MV-4-11 (cell line): ENCODE data around the gene OTOF.

ENCODE experiments used
- DNase-seq: peaks from one replicate; lab custom pipeline; 2025; lab: John Stamatoyannopoulos, UW

Gene OTOF

GRCh38 chr2:26465266-26465925, 12.5 kb downstream of the OTOF start:
- DNase-seq = no peak

DNA sequence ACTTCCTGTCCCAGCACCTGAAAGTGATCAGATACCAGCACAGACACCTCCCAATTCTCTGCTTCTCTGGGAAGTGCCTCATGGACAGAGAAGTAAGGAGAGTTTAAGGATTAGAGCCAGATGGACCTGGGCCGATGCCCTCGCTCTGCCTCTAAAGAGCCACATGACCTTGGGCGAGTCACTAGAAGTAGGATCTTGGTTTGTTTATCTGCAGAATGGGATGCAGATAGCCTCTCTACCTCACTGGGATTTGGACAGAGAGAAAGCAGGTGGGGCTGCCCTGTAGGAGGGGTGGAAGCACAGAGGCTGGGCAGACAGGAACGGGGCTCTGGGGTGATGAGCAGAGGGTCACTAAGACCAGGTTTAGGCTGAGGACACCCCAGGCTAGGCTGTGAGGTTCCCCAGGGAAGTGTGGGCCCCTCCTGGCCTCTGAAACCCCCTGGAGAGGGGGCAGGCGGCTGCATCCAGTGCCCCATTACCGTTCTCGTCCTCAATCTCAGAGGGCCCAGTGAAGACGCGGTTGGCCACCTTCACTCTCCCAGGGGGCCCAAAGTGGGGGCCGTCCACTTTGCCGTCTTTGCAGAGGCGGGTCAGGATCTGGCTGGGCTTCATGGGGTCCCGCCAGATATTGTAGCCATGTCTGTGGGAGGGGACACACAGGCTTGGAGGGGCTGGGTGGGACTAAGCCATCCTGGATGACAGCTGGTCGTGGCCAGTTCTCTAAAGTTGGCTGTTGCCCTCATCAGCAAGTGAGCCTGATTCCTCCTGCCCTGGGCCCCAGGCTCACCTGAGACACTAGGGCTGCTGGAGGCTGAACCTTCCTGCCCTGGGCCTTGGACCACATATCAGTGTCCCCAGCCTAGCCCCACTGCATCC, 13.3 kb downstream of the OTOF start:
- no peak for DNase-seq

GRCh38 chr2:26463244-26464192, 14.4 kb downstream of the OTOF start:
- DNase-seq = no peak

DNA sequence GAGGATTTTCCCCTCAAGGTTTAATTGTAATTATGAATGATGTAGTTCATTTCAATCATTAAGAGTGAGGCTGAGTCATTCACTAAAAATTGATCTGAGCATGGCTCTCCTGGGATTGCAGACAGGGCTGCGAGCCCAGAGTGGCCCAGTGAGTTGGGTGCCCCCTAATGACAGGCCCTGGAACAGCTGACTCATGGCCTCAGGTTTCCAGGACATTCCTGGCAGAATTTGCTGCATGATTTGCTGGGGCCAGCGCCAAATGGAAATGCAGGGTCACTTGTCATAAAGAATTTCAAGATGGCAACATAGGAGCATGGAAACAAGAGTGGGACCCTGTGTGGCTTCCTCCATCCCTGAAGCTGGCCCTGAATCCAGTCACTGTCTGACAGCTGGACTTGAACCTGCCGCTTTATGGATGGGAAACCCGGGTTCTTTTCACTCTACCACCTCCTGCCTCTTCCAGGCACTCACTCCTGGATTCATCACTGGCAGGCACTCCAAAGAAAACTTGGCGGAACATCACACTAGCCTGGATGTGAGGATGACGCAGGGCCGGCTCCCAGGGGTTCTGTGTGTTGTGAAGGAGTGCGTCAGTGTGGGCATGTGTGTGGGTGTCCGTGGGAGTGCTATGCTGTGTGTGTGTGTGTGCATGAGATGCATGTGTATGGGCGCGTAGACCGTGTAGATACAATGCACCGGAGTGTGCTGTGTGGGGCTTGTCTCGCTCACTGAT, 15.2 kb downstream of the OTOF start:
- peak; percentile 23 for DNase-seq

DNA sequence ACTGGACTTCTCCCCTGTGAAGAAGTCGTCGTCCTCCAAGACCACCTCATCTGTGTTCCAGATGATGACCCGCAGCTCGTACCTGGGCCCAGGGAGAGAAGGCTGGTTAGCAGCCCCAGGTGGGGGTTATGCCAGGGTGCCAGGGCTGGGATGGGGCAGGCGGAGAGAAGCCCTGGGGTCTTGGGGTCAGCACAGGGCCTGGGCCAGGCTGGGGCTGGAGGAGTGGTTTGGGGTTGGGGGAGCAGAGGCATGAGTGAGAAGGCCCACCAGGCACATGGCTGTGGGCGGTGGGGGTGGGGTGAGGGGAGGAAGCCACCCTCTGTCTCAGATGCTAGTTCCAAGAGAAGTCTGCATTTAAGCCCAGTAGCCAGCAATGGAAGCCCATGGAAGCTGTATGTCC, 15.8 kb downstream of the OTOF start:
- DNase-seq = no peak

- DNase-seq = no peak
These were observed 16.3 kb downstream of the OTOF start for GRCh38 chr2:26461601-26462023.

DNA sequence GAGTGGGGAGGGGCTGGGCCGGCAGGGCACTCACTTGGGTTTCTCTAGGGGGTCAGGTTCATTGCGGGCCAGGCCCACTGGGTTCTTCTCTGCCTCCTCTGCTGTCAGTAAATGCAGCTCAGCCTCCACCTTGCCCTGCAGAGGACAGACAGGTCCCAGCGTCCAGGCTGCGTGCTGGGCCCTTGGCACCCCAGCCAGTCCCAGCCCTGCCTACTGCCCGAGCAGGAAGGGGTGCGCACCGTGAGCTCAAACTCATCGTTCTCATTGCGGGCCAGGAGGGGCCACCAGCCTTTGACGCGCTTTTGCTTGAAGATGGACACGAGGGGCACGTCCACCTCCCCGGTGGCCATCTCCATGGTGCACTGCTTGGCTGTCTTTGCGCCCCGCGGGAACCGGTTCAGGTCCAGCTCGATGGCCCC, 17.3 kb downstream of the OTOF start:
- no peak for DNase-seq

- DNase-seq = no peak
These were observed 17.8 kb downstream of the OTOF start for GRCh38 chr2:26459991-26460612.

DNA sequence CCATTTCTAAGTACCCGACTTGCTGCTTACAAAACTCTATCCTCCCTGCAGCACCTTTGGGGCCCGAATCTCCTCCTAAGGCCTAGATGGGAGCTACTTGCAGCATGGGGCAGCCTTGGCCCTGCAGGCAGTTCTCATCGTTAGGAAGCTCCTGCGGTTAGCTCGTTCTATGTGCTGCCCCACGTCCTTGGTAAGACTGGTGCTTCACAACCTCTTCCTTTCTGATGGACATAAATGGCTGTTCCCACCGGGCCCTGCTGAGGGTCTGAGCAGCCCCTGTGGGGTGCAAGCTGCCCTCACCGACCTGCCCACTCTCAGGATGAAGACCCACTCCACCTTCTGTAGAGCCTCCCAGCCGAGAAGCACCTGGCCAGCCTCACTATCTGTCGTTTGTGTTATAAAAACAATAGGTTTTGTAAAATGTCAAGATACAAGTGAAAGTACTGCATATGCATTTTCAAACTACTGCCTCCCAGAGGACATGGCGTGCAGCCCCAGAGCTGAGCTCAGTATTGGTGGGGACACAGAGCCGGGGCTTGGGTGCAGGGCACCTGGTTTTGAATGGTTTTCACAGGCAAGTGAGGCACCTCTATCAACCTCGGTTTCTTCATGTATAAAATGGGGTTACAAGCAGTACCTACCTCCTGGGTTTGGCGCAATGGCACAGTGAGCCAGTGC, 19.4 kb downstream of the OTOF start:
- no peak for DNase-seq

DNA sequence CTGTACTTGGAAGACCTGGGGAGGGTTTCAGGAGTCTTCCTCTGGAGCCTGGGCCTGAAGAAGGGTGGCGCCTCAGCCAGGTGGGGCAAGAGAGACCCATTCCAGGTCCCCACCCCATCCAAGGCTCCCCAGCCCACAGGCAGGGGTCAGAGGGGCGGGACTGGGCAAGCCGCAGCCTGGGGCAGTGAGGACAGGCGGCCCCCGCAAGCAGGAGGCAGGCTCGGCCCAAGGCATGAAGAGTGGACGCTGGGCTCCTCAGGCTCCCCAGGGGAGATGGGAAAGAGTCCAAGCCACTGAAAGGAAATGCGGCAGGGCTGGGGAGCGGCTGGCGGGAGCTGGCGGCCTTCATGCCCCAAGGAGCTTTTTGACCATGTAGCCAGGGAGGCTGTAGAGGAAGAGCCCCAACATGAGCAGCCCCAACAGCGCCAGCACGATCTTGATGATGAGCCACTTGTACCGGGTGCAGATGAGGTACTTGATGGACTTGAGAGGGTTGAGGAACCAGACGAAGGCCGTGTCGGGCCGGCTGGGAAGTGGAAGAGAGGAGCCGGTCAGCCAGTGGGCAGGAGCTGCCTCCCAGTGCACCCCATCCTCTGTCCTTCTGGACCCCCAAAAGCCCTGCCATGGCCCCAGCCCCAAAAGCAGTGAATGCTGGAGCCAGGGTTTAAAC, 20.1 kb downstream of the OTOF start:
- no peak for DNase-seq

GRCh38 chr2:26457251-26457666, 20.7 kb downstream of the OTOF start:
- no peak for DNase-seq

DNA sequence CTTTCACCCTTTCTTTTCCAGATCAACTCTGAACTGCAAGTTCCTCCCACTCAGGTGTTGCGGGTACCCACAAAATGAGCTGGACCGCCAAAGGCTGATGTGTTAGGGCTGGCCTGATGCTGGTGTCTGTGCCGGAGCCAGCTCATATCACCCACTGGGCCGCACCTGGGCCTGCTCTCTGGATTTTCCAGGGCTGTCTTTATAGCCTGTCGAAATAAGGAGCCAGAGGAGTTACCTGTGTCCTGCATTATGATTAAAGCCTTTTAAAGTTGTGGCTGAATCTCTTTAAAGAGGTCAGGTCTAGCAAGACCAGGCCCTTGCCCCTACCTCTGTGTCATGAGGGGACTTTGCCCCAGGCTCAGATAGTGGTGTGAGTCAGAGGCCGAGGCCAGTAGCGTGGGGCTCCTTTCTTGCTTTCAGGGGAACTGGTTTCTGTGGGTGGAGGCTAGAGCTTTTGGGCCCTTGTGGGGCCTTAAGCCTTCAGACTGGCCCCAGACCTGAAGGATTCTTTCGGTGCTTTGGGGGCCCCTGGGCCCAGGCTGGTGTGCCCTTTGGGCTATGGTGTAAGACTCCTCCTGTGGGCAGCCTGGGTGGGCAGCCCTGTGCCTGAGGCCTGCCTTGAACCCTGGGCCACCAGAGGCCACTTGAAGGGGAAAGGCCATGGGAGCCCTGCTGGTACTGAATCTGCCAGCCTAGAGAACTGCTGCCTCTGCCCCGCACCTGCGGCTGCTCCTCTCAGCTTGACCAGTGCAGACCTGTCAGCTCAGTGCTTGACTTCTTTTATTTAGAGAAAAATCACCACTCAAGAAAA, 21.3 kb downstream of the OTOF start:
- peak; percentile 33 for DNase-seq

DNA sequence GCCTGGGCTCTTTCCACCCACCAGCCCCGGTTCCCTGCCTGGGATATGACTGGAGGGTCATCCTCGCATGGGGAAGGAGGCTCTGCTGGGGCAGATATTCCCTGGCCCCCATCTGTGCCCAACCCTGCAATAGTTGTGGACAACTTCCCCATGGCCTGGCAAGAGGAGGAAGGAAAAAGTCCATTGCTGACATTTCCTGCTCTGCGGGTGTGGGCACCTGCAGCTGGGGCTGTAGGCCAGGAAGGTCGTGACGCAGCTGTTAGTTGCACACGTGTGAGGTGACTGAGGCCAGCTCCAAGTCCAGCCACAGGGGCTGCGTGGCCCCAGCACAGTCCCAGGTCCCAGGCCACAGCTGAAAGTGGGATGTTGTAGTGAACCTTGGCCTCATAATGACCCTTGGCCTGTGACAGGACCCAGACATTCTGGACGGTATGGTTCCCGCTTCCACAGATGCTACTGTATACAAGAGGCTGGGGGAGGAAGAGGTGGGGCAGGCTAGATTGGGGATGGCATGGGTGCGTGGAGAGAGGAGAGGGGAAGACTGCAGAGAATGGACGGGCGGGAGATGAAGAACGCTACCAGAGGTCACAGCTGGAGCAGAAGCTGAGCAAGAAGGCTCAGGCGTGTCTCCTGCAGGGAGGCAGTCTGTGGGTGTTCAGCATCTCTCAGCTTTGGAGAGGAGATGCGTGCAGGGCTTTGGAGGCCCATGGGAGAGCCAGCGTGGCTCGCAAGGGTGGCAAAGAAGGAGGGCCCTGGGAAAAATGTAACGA, 22.1 kb downstream of the OTOF start:
- peak; percentile 48 for DNase-seq

DNA sequence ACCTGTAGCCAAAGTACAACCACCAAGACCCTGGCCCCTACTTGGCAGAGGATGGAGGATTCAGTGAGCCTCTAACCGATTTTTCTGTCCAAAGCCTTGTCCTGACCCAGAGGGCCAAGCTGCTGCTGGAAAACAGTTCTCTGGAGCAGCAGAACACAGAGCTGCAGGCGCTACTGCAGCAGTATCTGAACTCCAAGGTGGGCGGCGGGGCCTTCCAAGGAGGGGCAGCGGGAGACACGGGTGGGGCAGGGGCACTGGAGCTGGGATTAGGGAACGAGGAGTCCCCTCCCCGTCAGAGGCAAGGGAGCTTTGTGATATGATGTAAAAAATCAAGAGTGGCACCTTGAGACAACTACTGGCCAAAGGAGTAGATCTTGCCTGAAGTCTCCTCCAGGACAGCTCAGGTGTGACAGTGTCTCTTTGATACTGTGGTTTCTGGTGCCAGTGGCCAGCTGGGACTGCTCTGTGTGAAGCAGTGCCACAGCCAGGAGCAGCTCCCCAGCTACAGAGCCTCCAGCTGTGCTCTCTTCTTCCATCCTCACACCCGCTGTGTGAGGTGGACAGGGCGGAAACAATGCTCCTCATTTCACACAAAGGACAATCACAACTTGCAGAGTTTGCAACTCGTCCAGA, 22.8 kb downstream of the OTOF start:
- no peak for DNase-seq

GRCh38 chr2:26454561-26455001, 23.3 kb downstream of the OTOF start:
- no peak for DNase-seq

GRCh38 chr2:26453421-26454329, 24.2 kb downstream of the OTOF start:
- no peak for DNase-seq

- no peak for DNase-seq
These were observed 26.2 kb downstream of the OTOF start for GRCh38 chr2:26451700-26452099.
